ENCODE measurements around the gene MPPED1.
A peak's percentile ranks its signal among the peaks of the same experiment; 100 is the strongest.

GRCh38 chr22:43435851-43436811, 24.3 kb downstream of the MPPED1 start:
- TF ChIP-seq CTCF (IDR thresholded peaks at IDR 0.05) (peak; percentile 19), ZFX (IDR thresholded peaks at IDR 0.05; ENCODE audit: borderline replicate concordance) (no peak)
